HG02970 (cell line): ENCODE results near the gene PLCB3.
"Not testable (repeated sequence)": the region's sequence is repeated elsewhere in the genome, so short reads cannot be mapped to it uniquely, and the experiment has no call there.

Source experiments
- ATAC-seq: cut with Tn5 transposase; IDR thresholded peaks from one replicate; pipeline ENCODE4 v1.9.1; 2021; ENCODE audit warnings: mild to moderate bottlenecking, moderate library complexity, moderate number of reproducible peaks; ENCODE audit not compliant: unreplicated experiment, low FRiP score

Gene PLCB3

GRCh38 chr11:64297699-64298358 is 46.5 kb downstream of the PLCB3 start:
- ATAC-seq = no peak

DNA sequence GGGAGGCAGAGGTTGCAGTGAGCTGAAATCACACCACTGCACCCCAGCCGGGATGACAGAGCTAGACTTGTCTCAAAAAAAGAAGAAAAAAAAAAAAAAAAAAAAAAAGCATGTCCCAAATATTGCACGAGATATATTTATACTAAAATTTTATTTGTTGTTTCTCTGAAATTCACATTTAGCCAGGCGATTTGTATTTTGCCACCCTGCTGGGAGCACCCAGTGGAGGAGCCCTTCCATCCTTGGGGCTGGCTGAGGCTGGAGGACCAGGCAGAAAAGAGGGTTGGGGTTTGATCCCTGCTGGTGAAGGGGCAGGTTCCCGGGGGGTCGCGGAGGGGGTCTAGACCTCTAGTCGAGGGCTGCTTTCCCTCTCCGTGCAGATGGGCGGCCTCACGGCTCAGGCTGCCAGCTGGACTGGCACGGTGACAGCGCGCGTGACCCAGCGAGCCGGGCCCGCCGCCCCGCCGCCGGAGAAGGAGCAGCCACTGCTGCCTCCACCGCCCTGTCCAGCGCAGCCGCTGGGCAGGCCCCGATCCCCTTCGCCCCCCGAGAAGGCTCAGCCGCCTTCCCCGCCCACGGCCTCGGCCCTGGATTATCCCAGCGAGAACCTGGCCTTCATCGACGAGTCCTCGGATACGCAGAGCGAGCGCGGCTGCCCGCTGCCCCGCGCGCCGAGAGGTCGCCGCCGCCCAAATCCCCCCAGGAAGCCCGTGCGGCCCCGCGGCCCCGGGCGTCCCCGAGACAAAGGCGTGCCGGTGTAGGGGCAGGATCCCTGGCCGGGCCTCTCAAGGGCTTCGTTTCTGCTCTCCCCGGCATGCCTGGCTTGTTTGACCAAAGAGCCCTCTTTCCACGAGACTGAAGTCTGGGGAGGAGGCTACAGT is 47.9 kb downstream of the PLCB3 start:
- no peak for ATAC-seq

DNA sequence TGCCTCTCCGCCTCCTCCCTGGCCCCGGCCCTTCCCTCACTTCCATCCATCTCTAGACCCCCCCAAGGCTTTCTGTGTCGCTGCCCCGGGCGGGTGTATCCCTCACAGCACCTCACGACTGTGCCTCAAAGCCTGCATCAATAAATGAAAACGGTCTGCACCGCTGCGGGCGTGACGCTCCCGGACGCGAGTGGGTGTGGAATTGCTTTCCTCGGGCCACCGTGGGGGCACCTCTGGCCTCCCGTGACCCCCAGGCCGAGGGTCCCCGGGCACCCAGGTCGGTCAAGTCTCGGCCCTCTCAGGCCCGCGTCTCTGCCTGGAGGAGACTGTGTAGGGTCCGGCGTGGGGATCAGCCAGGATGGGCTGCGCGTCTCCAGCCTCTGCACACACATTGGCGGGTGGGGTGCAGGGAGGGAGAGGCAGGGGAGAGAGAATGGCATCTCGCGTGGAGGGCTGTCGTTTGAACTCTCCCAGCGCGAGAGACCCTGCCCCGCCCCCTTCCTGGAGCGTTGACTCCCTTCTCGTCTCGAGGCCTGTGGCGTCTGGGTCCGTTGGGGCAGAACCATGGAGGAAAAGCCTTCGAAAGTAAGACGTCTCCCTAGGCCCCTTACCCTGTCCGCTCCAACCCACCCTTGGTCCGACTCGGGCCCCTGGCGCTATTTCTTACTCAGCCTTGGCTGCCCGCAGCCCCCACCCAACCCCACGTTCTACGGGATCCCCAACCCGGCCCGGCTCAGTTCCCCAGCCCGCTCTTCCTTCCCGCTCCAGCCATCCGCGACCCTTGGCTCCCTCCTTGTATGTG is 48.7 kb downstream of the PLCB3 start, which contains the start of gene CATSPERZ:
CATSPERZ (plus strand) TSS at position 512 of the 802 bp plus-strand sequence; CDS start at position 565, 53 bp downstream.
- ATAC-seq = no peak

- ATAC-seq = no peak
These were observed 52.0 kb downstream of the PLCB3 start for GRCh38 chr11:64303109-64304031.

DNA sequence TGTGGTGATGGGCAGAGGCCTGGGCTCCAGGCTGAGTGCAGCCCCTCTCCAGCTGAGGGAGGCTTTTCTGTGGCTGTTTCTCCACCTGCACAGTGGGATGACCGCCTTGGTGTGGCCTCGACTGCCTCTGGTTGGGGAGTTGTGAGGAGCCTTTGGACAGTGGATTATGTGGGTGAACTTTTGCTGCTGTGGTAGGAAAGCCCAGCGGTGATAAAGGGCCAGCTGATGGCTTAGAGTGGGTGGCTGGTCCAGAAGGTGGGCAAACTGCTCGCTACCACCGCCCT is 52.6 kb downstream of the PLCB3 start:
- ATAC-seq = no peak

DNA sequence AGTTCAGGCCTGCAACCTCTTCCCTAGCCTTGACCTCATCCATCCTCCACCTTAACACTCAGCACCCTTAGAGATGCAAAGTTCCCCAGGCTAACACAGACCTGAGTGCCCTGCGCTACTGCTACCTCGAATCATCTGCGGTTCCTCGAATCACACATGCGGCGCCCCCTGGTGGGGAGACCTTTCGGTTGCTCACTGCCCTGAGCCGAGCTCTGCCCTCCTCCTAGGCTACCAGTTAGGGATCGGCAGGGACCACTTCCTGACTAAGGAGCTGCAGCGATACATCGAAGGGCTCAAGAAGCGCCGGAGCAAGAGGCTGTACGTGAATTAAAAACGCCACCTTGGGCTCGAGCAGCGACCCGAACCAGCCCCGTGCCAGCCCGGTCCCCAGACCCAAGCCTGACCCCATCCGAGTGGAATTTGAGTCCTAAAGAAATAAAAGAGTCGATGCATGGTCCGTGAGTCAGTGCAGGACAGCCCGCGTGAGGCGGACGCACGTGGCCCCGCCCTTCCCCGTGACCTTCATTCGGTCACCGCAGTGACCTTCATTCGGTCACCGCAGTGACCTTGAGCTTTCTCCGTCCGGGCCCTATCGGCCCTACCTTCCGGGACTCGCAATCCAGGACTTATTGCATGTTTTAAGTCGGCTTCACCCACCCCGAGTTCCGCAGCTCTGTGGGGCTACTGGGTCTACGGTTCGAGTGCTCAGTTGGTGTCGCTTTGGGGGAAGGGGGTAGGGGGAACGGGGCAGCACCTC is 53.2 kb downstream of the PLCB3 start:
- ATAC-seq = peak; percentile 19

DNA sequence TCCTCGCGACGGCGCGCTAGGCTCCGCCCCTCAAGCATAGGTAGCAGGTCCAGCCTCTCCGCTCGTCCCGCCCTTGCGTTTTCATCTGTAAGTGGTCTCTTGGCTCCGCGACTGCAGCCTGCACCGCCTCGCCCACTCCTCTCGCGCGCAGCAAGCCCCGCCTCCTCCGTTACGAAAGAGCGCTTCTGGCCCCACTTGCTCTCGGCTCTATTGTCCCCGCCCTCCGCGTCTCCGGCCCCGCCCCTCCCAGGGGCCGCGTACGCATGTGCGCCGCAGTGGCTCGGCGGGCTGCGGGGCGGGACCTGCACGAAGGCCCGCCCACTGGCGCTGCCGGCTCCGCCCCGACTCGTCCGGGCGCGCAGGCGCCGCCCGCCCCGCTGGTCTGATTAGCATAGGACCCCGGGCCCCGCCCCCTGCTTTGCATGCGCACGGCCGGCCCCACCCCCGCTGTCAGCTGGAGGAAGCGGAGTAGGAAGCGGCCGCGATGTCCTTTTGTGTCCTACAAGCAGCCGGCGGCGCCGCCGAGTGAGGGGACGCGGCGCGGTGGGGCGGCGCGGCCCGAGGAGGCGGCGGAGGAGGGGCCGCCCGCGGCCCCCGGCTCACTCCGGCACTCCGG is 53.9 kb downstream of the PLCB3 start, which contains the start of gene ESRRA:
ESRRA (plus strand) TSS at position 450 of the 616 bp plus-strand sequence. CDS start 1,656 bp downstream, outside the sequence.
- peak; percentile 72 for ATAC-seq

- ATAC-seq = peak; percentile 17
These were observed 54.6 kb downstream of the PLCB3 start for GRCh38 chr11:64305691-64306562.

GRCh38 chr11:64306563-64306875 is 55.2 kb downstream of the PLCB3 start:
- ATAC-seq = no peak

DNA sequence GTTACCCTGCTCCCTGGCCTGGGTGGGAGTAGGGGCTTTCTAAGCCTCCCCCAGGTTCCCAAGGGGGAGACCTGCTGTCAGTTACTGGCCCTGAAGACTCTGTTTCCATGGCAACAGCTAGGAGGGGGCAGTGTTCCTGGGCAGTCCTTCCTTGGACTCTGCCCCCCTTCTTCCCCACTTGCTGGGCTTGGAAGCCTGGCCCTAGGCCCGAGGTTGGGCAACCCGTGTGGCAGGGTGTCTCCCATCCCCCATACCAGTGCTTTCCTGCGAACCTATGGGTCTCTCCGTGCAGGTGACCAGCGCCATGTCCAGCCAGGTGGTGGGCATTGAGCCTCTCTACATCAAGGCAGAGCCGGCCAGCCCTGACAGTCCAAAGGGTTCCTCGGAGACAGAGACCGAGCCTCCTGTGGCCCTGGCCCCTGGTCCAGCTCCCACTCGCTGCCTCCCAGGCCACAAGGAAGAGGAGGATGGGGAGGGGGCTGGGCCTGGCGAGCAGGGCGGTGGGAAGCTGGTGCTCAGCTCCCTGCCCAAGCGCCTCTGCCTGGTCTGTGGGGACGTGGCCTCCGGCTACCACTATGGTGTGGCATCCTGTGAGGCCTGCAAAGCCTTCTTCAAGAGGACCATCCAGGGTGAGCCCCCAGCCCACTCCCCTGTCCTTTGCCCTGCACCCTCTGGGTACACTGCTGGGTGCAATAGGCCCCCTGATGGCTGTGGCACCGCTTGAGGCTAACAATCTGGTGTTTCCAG is 55.7 kb downstream of the PLCB3 start:
- no peak for ATAC-seq

DNA sequence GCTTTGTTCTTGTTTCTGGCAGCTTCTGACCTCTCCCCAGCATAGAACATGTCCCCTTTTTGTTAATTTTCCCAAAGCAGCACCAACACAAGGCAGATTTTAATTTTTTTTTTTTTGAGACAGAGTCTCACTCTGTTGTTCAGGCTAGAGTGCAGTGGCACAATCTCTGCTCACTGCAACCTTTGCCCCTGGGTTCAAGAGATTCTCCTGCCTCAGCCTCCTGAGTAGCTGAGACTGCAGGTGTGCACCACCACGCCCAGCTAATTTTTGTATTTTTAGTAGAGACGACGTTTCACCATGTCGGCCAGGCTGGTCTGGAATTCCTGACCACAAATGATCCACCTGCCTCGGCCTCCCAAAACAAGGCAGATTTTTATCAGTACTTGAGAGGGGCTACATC is 56.5 kb downstream of the PLCB3 start:
- not testable (repeated sequence) for ATAC-seq

DNA sequence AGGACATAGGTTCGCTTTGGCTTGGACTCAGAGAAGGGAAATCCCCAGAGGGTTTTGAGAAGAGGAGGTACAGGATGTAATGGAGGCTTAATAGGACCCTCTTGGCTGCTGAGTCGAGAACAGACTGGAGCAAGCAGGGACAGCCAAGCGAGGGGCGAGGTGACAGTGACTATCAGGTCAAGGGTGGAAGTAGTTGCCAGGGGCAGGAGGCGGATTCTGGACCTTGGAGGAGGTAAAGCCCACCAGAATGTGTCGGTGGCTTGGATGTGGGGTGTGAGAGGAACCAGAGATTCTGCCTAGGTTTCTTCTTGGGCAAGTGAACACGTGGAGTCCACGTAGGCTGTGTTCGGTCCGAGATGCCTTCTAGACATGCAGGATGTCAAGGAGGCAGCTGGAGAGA is 61.6 kb downstream of the PLCB3 start:
- no peak for ATAC-seq

GRCh38 chr11:64313491-64314145 is 62.3 kb downstream of the PLCB3 start:
- ATAC-seq = no peak

DNA sequence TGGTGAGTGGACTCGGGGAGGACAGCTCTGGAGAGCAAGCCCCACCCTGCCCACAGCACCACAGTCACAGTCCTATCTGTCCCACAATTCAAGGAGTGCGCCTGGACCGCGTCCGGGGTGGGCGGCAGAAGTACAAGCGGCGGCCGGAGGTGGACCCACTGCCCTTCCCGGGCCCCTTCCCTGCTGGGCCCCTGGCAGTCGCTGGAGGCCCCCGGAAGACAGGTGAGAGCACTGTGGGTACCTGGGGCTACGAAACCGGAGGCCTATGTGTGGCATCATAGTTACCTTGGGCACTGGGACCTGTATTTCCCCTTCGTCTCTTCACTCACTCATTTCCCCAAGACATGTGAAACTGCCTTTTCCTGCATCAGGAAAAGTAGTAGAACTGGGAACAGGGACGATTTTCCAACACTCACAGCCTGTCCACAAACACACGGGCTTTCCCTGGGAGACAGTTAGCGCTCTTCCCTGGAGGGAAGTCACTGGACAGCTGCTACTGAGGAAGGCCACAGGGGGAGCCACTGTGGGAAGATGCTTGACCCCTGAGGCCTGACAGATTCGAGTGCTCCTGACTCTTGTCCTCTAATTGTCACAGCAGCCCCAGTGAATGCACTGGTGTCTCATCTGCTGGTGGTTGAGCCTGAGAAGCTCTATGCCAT is 62.9 kb downstream of the PLCB3 start:
- ATAC-seq = no peak

DNA sequence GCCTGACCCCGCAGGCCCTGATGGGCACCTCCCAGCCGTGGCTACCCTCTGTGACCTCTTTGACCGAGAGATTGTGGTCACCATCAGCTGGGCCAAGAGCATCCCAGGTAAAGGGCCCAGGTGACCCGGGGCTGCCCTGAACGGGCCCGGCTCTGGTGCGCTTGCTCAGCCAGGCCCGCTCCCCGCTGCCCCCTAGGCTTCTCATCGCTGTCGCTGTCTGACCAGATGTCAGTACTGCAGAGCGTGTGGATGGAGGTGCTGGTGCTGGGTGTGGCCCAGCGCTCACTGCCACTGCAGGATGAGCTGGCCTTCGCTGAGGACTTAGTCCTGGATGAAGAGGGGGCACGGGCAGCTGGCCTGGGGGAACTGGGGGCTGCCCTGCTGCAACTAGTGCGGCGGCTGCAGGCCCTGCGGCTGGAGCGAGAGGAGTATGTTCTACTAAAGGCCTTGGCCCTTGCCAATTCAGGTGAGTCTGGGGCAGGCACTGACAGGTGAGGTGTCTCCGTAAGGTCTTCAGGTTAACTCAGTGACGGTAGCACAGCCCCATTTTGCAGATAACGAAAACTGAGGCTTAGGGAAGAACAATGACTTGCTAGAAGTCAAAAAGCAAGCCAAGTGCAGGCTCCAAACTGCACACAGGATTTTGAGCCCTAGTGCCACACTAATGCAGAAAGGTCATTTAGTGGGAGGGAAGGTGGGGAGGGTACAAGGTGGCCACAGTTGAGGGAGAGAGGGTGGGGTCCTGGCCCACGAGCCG is 63.7 kb downstream of the PLCB3 start:
- no peak for ATAC-seq
